NCI-H69 (cell line): ENCODE measurements around the gene USP22.
"Not testable (repeated sequence)": the region's sequence is repeated elsewhere in the genome, so short reads cannot be mapped to it uniquely, and the experiment has no call there.

ENCODE experiments used
- DNase-seq: peaks from one replicate; lab custom pipeline; 2025; lab: John Stamatoyannopoulos, UW

The USP22 gene

DNA sequence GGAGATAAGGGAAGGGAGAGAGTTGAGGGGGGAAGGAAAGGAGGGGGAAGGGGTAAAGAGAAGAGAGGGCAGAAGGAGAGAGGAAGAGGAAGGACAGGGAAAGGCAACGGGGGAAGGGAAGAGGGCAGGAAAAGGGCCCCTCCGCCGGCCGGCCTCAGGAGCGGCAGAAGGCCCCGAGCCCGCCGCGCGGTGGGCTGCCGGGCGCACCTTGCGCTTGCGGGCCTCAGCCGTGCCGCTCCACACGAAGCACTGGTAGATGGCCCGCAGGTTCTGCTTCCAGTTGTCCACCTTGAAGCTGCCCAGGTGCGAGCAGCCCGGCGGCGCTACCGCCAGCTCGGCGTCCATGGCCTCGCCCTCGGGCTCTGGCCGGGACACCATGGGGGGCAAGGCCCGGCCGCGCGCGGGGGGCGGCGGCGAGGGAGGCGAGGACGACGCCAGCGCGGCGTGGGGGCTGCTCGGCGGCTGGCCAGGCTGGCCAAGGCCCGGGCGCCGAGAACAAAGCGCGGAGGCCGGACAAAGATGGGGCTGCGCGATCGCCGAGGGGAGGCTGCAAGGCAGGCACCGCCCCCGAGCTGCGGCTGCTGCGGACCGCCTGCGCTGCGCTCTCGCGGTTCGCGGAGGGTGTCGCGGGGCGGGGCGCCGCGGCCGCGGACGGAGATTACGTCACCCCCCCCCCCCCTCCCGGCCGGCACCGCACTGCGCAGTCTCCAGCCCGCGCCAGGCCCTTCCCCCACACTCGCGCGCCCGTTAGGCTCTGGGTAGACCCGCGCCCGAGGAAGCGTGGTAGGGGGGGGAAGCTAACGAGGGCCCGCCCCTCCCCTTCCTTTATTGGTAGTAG lies at the start of gene USP22:
Gene USP22 (minus strand): TSS at position 554 of the 838 bp plus-strand sequence. CDS start 176 bp downstream, at position 378.
- DNase-seq, result peak; percentile 98

DNA sequence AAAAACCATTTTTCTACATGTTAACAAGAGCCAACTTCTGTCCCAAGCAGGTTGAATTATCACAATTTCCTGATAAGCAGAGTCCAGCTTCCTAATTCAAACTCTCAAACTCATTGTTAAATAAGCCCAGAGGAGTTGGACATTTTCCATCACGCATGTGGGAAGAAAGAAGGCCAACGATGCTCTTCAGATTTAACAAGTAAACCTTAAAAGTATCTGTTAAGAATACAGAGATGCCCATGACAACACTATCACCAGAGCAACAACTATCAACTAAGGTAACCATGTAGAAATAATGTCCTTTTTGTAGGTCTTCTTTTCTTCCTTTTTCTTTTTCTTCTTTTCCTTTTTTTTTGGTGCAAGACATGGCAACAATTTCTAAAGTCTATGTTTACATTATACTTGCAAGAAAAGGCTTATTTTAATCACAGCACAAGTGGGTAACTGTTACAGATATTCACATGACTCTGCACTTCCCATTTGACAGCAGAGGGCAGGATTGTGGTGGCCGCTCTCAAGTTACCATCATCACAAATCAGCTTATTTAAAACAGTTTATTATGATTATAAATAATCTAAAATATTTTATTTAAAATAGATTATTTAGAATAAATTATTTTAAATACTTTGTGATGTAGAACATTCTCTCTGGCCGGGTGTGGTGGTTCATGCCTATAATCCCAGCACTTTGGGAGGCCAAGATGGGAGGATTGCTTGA lies 48.2 kb upstream of the USP22 start:
- DNase-seq, result no peak

DNA sequence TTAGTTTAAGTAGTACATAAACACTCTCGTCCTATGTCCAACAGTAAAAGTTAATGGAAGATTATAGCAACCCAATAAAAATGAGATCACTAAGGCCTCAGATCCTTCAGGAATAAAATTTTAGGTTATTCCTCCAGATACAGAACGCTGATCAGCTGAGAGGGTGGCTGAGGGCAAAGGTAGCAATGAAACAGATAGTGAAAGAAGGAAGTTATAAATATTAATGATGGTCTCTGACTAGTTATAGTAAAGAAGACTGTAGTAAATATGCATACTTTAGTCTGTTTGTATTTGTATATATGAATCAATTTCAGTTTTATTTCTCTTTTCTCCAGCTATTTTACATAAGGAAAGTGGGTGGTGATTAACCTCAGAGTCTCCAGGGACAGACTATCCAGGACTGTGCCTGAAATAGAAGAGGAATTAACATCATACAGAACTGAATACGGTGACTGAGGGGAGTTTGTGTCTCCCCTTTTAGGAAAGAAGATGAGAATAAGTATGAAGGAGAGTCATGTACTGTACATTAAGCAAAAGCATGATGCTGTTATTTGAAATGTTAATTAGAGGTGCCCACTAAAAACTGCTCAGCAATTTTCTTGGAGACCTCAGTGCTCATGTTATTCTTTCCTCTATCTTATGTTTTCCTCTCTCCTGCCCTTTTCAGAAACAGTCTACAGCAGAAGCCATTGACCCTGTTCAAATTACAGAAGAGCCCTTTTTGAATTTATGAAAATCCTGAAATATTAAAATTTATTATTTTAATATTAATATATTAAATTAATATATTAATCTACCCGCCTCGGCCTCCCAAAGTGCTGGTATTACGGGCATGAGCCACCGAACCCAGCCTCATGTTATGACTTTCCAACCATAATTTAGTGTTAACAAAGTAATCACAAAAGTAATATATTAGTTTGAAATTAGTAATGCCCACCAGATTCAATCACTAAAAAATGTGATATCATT lies 47.4 kb upstream of the USP22 start:
- DNase-seq, result no peak

GRCh38 chr17:21089145-21089544 lies 46.3 kb upstream of the USP22 start:
- no peak for DNase-seq

- DNase-seq, result no peak
Observed at GRCh38 chr17:21085707-21086106, 42.9 kb upstream of the USP22 start.

DNA sequence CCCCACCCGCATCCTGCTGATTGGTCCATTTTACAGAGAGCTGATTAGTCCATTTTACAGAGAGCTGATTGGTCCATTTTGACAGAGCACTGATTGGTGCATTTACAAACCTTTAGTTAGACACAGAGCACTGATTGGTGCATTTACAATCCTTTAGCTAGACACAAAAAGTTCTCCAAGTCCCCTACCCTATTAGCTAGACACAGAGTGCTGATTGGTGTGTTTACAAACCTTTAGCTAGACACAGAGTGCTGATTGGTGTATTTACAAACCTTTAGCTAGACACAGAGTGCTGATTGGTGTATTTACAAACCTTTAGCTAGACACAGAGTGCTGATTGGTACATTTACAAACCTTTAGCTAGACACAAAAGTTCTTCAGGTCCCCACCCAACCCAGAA lies 42.5 kb upstream of the USP22 start:
- DNase-seq, result not testable (repeated sequence)

DNA sequence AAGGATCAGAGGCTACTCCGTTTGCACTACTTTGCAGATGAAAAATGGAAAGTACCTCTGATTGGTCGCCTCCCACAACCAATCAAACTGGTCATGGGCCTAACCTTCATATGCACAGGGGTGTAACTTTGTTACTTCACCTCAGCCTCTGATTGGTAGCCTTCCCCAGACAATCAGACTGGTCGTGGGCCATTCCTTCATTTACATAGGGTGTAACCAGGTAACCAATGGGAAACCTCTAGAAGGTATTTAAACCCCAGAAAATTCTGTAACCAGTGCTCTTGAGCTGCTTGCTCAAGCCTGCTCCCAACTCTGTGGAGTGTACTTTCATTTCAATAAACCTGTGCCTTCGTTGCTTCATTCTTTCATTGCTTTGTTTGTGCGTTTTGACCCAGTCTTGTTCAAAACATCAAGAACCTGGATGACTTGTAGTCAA lies 39.2 kb upstream of the USP22 start:
- no peak for DNase-seq

DNA sequence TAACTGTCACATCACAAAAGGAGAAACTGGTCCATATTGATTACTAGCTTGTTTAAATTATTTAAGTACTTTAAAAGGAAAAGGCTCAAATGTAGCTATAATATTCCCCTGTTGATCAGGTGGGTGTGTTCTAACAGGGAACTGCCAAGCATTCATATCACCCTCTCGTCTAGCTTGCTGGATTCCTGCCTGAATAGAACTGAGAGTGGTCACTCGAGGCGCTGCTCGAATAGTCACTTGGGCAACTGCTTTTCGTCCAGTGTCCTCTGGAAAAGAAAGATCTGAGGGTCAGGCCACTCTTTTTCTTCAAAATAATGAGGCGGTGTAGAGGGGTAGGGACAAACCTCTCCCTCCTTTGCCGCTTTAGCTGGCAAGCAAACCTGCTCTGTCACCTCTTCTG lies 36.4 kb upstream of the USP22 start:
- no peak for DNase-seq

DNA sequence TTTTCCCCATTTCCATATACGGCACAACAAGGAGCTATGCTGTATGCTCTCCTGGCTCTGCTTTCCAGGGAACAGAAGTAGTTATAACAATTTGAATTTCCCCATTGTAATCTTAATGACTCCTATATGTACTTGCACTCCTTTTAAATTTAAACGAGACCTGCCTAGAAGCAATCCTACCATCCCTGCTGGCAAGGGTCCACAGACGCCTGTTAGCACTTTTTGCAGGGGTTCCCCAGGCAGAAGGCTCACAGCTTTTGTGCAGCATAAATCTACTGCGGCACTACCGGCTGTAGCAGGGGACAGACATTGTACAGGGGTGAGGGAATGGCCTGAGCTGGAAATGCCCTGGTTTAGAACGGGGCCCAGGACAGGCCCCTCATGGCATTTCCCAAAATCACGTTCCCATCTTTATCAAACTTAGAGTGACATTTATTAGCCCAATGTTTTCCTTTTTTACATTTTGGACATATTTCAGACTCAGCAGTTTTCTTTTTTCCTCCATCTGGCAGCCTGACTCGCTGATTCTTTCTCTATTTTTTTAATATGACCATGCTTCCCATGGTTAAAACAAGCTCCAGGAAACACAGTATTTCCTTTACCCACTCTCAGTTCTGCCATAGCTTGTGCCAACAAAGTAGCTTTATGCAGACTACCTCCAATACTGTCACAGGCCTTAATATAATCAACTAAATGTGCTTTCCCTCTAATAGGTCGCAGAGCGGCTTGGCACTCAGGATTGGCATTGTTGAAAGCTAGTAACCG lies 35.4 kb upstream of the USP22 start:
- no peak for DNase-seq

DNA sequence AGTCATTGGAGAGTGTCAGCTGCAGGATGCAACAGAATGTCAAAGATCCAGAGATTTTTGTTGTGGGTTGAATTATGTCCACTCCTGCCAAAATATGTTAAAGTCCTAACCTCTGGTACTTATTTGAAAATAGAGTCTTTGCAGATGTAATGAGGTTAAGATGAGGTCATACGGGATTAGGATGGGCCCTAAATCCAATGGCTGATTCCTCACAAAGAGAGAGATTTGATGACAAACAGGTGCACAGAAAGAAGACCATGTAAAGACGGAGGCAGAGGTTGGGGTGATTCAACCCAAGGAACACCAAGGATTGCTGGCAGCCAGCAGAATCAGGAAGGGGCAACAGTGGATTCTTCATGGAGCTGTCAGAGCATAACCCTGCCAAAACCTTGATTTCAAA lies 34.5 kb upstream of the USP22 start:
- DNase-seq, result no peak

DNA sequence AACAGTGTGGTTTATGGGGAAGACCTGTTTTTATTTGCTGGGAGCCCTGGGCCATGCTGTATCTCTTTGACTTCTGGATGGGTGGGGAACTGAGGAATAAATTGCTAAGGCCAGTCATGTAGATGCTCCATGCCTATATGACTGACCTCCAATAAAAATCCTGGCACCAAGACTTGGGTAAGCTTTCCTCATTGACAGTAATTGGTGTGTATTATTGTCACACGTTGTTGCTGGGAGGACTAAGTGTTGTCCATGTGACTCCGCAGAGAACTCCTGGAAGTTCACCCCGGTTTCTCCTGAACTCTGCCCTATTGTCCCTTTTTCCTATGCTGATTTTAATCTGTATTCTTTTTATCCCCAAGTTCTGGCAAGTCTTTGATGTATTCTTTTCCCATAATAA lies 33.4 kb upstream of the USP22 start:
- no peak for DNase-seq

DNA sequence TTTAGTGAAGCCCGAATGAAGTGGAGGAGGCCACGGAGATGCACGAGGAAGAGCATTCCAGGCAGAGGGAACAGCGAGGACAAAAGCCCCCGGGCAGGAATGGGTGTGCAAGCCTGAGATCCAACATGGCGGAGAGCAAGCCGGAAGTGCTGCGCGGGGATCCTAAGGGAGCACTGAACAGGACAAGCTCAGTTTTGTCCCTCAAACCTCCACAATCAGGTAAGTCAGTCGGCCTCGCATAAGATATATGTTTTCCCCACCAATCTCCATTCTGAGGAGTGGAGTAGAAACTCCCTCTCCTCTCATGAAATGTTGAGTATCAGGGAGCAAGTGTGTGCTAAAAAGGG lies 32.9 kb upstream of the USP22 start:
- DNase-seq, result no peak

DNA sequence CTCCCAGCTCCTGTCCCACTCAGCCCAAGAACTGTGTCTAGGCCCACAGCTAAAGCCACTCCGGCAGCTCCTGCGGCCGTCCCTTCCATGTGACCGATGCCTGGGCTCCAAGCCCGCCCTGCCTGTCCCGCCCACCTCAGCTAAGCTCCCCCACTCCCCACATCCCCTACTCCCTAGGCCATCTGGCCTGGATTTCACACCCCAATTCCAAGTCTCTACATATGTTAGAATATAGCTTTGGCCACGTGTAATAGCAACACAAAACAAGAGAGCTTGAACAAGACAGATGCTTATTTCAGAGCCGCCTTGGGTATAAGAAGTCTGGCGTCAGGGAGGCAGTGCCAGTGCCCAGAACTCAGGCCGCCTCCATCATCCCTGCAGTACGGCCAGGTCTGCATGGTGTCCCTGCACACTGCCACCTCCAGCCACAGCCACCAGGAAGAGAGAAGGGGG lies 30.0 kb upstream of the USP22 start:
- no peak for DNase-seq

DNA sequence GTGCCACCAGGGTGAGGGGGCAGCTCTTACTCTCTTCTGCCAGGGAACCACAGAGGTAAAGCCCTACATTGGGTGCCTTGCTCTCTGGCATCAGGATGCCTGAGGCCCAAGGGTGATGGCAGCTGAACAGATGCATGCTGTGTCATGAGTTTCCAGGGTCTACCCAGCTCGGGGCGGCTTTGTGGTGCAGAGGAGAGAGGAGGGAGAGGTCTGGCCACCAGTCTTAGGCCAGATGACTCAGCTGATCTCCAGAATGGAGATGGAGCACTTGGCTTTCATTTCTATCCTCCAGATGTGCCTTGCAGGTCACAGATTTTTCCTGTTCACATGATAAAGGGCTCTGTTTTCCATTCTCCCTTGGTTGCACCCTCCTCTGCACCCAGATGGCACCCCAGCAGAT lies 23.6 kb upstream of the USP22 start:
- no peak for DNase-seq

DNA sequence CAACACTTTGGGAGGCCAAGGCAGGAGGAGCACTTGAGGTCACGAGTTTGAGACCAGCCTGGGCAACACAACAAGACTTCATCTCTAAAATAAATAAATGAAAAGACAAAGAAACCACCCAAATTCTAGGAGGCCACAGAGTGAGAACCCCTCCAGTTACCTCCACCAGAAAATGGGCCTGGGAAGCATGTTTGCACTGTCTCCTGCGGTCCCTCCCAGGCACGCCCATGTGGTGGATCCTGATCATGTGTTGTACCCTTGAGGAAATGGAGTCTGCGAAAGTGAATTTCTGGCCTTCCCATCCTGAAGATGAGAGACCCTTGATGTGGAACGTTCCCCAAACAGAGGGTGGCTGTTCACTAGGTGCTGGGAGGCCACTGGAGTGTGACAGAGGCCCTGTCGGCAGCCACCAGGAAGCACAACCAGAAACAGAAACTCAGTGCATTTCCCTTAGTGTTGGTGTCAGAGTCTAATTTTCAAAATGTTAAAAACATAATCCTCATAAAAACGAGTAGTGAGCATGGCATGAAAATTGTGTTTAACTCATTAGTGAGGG lies 19.2 kb upstream of the USP22 start:
- DNase-seq, result no peak

GRCh38 chr17:21061158-21061835 lies 18.5 kb upstream of the USP22 start:
- no peak for DNase-seq

DNA sequence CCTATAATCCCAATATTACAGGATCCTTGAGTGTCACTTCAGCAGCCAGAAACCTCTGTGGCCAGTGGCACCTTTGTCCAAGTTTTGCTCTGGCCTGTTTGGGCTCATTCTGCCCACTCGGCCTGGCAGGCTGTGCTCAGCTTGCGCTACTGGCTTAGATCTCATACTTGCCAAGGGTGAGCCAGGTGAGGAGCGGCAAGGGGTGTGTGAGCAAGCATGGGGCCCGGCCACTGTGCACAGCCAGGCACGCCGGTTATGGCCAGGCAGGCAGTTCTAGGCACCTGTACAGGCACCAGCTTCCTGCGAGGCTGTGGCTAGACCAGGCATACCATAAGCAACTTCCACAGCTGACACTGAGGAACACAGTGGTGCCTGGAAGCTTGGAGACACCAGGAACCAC lies 16.9 kb upstream of the USP22 start:
- no peak for DNase-seq

- peak; percentile 2 for DNase-seq
Observed at GRCh38 chr17:21058098-21058893, 15.5 kb upstream of the USP22 start.

DNA sequence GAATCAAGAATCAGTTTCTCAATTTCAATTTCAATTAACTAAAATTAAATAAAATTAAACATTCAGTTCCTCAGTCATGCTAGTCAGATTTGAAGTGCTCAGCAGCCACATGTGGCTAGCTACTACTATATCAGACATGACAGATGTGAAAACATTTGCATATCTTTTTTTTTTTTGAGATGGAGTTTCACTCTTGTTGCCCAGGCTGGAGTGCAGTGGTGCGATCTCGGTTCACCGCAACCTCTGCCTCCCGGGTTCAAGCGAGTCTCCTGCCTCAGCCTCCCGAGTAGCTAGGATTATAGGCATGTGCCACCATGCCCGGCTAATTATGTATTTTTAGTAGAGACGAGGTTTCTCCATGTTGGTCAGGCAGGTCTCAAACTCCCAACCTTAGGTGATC lies 10.2 kb upstream of the USP22 start:
- DNase-seq, result not testable (repeated sequence)

GRCh38 chr17:21049457-21049856 lies 6.6 kb upstream of the USP22 start:
- DNase-seq, result no peak
